ENCODE results near the gene PRR15L.
"Not testable (repeated sequence)": the region's sequence is repeated elsewhere in the genome, so short reads cannot be mapped to it uniquely, and the experiment has no call there.

Gene PRR15L, protein sequence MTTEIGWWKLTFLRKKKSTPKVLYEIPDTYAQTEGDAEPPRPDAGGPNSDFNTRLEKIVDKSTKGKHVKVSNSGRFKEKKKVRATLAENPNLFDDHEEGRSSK

DNA sequence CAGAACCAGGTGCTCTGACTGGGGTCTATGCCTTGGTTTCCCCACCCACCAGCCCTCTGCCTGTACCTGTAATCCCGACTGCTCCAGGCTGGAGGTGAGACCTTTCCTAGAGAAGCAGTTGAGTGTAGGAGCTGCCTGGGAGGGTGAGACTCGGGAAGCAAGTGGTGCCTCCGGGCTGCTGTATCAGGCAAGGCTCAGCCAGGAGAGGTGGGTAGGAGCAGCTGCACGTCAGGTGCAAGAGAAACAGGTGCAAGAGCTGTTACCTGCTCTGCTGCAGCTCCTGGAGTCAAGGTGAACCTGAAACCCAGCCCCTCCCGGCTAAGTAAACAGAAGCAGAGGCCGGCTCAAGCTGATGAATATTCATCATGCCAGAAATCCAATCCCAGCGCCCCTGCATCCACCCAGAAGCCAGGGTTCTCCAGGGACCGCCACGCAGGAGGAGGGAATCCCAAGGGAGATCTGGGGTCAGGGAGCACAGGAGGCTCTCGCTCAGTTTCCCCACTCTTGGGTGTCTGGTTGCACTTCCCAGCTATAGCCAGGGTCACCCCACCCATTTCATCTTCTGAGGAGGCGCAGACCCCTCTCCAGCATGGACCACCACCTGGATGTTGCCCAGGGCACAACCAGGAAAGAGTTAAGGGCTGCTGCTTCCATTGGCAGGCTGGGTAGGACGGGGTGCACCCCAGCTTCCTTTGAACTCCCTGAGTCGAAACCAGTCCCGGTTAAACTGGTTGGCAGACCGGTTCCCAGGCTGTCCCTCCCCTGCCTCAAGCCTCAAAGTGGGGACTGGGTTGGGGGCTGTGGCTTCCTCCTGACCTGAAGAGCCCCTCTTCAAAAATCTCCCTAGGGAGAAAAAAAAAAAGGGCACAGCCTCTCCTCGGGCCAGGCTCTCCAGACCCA, at the start of gene PRR15L:
PRR15L (minus strand) TSS at position 293 of the 900 bp plus-strand sequence. CDS start 4,649 bp downstream, outside the sequence.
- peak; percentile 99 for DNase-seq

DNA sequence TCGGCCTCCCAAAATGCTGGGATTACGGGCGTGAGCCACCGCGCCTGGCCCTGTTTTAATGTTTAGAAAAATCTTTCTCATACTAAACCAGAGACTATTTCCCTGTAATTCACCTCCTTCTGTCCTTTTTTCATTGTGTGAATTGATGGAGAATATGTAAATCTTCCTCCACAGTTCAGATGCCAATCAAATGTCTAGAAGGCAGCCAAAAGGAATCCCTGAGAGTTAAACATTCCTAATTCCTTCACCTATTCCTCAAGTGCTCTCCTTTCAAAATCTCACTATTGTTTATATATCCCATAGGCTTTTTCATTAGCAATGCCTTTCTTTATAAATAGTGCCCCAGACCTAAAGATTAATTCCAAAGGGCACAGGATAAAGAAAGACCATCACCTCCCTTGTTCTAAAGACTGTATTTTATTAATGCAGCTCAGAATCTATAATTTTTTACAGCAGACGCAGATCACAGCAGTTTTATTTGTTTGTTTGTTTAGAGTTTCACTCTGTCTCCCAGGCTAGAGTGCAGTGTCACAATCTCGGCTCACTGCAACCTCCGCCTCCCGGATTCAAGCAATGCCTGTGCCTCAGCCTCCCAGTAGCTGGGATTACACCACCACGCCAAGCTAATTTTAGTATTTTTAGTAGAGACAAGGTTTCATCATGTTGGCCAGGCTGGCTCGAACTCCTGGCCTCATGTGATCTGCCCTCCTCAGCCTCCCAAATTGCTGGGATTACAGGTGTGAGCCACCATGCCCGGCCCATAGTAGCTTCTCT, 49.4 kb upstream of the PRR15L start:
- DNase-seq: no peak

DNA sequence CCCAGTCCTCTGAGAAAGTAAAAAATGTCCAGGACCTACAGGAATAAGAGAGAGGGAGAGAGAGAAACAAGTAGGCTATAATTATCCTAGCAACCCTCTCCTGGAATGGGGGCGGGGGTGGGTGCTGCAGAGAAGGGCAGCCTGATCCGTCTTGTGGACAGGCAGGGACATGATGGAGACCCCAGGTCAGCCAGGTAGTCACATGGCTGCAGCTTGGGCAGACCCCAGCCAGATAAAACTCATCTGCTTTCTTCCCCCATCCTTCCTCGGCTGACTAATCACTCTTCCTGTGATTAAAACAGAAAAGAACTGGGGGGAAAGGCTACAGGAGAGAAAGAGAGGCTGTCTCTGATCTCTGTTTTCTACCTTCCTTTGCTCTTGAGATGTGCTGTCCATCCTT, 47.3 kb upstream of the PRR15L start:
- peak; percentile 91 for DNase-seq

DNA sequence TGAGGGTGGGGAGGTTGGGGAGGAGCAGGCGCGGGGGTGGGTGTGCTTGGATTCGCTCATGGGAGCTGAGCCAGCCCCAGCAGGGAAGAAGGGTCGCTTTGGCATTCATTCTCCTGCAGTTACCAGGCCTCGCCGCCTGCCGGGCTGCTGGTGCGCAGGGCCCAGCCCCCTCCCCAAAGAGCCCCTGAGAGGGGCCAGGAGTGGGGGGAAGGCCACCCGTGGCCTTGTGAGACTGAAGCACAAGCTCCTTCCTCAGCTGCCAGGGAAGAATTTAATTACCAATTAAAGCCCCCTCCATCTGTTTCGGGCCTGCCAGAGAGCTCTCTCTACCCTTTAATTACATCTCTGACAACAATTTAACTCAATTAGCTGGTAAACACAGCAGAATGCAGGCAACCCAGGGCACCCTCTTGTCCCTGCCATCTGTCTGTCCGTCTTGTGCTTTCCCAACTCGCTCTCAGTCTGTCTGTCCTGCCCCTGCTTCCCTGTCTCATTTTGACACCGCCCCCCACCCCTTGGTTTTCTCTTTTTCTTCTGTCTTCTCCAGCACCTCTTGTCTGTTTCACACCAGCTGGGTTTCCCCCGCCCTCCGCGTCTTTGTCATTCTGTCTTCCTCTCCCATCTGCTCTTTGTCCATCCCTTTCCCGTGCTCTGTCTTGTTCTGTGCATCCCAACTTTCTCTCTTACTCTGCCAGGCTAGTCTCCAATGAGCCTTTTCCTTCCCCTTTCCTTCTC, 45.9 kb upstream of the PRR15L start:
- DNase-seq: peak; percentile 100

DNA sequence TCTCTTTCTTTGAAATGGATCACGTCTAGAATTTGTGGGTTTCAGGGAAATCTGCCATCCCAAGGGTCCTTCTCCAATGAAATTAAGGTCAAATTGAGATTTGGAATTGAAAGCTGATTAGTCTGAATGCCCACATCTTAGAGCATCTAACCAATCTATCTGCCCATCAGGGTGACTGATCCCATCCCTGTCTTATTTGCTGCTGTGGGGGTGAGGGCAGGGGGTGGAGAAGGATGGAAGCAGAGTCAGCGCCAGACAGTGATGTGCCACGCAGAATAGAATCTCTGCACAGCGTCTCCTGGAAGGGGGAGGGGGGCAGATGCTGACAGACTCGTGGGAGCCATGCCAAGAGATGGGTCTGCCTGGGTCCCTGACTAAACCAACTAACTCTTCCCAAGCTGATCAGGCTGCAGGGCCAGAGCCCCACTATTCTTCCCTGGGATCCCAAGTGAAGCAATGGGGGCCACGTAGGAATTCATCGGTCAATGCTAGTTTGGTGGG, 45.3 kb upstream of the PRR15L start:
- DNase-seq: peak; percentile 99

DNA sequence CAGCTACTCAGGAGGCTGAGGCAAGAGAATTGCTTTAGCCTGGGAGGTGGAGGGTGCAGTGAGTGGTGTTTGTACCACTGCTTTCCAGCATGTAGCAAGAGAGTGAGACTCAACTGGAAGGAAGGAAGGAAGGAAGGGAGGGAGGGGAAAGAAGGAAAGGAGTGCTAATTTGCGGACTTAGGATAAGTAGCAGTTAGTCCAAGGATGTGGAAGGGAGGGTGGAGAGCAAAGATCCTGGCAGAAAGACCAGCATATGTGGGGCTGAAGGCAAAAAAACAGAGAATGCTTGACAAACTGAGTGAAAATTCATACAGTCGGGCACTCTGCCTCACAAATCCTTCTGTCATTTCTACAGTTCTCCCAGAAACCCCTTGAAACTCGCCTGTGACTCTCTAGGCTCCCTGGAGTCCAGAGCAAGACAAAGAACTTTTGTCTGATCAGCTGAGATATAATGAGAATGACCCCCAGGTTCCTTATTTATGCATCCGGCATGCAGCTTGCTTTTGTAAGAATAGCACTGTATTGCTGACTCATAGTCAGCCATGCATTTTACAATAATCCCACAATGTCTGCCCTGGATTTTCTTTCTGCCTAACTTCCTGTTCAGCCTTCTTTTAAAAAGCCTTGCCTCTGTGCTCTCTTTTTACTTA, 44.7 kb upstream of the PRR15L start:
- DNase-seq: peak; percentile 97

DNA sequence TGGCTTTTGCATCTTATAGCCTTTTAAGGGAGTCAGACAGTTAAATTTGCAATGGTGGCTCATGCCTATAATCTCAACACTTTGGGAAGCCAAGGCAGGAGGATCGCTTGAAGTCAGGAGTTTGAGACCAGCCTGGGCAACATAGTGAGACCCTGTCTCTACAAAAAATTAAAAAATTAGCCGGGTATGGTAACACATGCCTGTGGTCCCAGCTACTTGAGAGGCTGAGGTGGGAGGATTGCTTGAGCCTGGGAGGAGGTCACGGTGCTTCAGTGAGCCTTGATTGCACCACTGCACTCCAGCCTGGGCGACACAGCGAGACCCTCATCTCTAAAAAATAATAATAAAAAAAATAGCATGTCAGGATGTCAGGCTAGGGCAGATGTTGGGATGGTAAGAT, 44.0 kb upstream of the PRR15L start:
- DNase-seq: not testable (repeated sequence)

DNA sequence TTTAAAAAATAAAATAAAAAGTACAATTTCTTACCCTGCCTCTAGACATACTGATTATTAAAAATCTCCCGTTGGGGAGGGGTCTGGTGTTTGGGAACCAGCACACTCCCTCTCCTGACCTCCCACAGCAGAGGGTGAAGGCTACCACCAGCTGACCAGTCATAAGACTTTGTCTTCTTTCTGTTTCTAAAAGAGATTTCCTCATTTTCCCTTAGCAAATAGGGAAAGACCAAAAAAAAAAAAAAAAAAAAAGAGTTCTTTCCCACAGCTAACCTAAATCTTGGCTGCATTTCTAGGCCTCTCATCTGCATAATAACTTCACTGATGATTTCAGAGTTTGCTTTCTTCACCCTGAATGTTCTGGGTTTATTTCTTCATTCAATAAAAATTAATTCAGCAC, 43.5 kb upstream of the PRR15L start:
- peak; percentile 19 for DNase-seq

DNA sequence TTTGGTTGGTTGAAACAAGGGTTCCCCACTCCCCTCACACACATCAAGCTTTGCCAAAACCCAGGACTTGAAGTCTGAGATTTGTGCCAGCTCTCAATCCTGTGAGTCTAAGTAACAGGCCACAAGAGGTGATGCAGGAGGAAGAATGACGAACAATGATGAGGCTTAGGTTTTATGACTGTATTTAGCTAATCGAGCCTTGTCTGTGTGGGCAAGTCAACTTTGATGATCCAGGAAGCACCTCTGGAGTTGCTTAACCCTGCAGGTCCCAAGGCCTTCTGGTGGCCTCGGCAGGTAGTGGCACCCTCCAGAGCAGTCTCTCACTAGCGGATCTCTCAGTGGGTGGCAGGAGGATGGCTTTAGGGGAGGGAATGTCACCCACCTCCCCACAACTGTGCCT, 41.9 kb upstream of the PRR15L start:
- peak; percentile 89 for DNase-seq

DNA sequence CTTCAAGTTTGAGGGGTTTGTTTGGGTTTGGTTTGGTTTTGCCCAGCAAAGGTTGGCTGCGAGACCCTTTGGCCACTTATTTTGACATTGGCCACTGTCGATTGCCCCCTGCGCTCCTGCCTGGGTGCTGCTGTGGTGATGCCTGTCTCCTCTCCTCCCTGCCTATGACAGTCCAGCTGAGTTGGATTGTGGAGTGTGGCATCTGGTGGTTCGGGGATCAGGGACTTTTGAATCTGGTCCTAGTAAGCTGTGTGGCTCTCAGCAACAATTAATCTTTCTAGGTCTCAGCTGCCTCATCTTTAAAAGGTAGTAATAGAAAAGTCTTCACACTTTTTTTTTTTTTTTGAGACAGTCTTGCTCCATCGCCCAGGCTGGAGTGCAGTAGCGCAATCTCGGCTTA, 40.4 kb upstream of the PRR15L start:
- DNase-seq: no peak

DNA sequence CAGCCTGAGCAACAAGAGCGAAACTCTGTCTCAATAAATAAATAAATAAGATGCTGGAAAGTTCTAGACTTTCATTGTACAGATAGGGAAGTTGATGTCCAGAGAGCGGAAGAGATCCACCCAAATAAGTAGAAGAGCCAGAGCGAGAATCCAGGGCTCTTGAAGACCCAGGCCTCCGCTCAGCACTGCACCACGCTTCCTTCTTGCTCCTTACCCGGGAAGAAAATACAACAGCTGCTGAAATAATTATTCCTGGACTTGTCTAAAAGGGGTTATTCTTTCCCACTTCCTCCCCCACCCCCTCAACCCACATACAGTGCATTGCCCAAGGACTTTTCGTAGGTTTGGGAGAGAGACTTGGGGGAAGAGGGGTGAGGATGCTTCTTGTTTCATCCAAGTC, 39.9 kb upstream of the PRR15L start:
- DNase-seq: no peak

DNA sequence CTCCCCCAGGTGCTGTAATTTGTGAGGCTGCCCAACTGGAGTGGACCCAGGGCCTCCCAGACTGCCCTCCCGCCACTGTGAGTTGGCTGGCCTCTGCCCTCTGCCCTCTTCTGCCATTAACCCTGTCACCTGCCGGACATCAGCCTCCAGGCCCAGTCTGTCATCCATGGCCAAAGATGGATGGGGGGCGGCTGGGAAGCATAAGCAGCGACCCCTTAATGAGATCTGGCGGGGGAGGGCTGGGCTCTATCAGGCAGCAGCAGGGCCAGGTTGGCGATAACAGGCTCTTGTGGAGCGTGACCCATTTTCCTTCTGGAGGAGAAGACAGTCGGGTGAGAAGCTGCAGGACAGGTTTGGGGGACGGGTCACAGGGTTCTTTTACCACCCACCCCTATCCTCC, 38.5 kb upstream of the PRR15L start:
- peak; percentile 58 for DNase-seq

DNA sequence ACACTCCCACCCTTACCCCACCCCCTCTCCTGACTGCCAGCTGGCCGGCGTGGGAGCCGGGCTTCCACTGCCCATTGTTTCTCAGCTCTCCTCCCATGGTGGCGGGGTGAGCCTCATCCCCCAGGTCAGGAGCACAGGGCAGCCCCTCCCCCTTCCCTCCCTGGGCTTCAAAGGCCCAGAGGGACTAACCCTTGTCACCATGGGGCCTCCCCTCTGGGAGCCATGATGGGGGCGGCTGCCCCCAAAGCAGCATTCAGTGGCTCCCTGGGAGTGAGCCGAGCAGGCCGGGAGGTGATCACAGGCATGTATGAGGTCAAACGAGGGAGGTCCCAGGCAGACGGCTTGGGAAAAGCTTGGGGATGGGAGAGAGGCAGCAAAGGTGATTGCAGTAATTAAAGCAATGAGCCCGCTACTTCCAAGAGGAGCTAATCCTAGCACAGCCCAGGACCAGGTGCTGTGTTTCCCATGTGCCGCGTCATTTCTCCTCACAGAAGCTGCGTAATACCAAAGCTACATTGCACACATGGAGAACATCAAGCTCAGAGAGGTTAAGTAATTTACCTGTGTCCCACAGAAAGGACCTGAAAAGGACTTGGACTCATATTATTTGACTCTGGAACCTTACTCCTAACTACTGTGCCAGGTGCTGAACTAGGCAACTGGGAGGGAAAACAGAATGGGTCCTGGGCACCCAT, 37.7 kb upstream of the PRR15L start:
- peak; percentile 72 for DNase-seq

DNA sequence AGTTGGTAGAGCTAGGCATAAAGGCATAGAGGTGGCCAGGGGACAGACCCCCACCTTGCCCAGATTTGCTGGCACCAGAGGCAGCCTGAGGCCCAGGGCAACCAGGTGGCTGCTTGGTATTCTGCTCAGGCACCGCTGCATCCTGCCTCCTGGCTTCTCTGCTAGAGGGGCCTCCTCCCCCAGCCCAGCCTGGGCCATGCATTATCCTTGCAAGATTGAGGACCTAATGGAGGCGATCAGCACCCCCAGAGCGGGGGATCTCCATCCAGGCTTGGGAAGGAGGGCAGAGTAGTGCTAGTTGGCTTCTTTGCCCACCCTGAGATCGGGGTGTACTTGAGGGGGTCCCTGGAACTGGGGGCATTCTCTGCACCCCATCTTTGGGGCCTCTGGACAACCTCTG, 37.0 kb upstream of the PRR15L start:
- DNase-seq: peak; percentile 44

DNA sequence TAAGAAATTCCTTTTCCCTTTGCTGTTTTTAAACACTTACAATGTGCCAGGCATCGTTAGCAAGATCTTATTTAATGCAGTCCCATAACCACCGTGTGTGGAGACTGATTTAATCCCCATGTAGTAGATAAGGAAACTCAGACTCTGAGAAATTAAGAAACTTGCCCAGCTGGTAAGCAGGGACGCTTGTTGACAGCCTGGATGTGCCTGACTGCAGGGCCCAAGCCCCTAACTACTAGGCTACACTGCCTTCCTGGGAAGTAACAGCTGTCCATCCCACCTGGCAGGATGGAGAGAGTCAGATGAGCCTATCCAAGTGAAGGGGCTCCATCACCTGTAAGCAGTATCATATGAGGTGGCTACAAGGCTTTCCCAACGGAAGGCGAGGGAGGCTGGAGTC, 36.3 kb upstream of the PRR15L start:
- DNase-seq: peak; percentile 36

DNA sequence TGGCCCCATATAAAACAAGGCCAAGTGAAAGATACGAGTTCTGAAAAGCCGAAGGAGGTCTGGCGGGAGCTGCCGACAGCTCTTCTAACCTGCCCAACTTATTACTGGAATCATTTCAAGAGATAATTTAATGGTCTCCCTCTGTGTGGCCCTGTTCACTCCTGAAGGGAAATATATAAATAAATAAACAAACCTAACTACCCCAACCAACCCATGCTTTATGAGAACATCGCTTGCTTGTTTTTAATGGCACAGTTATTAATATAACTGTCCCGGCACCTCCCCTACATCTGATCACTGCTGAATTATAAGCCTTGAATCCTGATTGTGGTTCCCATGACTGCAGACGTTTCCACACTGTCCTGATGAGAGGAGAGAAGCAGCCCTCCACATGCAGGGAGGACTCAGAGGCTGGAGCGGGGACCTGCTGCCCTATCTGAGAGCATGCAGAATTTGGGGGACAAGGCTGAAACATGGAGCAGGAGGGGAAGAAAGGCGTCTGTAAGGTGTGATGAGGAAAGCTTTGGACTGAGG, 35.4 kb upstream of the PRR15L start:
- peak; percentile 73 for DNase-seq

DNA sequence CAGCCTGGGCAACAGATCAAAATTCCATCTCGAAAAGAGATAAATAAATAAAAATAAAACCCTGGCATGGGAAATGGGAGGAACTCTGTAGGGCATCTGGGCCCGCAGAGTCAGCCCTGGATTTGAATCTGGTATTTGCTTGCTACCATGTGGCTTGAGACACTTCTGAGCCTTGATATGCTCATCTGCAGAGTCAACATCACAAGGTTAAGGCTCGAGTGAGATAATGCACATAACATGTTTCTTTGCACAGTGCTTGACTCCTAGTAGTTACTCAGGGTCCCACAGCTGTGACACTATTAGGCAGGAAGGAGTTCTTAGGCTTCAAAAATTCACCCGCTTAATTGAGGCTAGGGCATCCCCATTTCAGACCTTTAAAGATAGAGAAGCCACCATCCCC, 34.5 kb upstream of the PRR15L start:
- peak; percentile 71 for DNase-seq

DNA sequence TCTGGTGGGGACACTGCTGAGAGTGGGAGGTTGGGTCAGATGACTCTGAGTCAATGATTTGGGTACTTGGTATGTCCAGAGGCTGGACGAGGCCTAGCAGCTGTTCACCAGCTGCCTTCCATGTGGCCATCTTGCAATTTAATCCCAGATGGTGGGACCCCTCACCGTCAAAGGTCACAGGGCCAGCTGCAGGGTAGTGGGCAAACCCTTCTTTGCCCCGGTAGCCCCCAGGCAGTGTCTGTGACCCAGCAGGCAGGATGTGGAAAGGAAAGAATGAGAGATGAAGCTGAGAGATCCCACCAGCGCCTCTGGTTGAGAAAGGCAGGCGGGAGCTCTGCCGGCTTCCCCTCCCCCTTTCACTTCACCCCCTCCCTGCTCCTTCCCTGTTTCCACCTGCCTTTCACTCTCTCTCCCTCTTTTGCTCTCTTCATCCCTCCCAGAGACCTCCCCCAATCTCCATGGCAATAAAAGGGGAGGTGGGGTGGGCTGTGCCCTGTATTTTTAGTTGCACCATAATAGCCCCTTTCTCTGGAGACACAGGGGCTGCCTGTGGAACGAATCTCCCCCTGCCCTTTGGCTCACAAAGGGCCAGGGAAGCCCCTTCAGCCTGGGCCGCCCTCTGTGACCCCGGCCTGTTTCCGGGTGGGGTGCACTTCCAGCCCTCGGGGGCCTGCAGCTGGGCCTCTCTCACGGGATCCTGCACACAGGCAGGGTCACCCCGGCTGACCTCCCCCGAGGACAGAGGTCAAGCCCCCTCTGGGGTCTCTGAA, 33.5 kb upstream of the PRR15L start:
- peak; percentile 85 for DNase-seq

DNA sequence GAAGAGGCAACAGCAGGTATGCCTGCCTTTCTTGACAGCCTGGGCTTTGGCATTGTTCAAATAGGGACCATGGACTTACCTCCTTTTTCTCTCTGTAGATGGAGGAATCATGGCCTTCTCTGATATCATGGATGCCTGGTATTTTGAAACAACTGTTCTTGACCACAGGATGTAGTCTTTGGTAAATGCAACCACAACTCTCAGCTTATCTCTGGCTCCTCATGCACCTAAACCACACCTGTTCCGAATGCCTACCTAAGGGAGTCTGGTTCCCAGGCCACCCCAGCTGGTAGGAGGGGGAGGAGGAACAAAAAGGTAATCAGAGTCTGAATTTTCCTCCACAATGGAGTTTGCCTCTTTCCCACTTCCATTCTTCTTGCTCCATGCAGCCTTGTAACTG, 32.0 kb upstream of the PRR15L start:
- peak; percentile 51 for DNase-seq

DNA sequence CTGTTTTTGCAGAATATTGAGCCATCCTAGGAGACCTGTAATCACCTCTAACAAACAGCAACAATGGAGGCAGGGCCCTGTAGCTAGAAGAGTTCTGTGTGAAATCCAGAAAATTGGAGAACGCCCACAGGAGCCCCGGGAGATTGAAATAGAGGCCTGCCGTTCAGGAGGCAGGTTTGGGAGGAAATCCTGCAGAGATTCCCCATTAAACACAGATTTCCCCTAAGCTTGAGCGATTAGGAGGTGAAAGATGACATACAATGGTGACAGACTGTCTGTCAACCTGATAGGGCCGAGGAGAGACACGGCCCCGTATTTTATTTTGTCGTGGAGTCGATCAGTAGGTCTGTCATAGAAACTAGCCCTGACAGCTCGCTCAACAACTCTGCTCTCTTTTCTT, 31.5 kb upstream of the PRR15L start:
- no peak for DNase-seq

DNA sequence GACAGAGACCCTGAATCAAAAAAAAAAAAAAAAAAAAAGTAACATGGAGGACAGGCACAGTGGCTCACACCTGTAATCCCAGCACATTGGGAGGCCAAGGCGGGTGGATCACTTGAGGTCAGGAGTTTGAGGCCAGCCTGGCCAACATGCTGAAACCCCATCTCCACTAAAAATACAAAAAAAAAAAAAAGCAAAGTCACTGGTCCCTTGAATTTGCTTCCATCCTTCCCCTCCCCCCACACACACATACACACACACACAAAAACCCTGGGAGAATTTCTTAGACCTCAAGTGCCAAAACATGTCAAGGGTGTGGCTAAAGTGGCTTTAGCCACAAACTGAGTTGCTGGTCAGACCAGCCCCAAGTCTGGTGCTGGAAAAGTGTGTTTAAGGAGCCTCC, 30.8 kb upstream of the PRR15L start:
- DNase-seq: peak; percentile 46
